ENCODE data around the gene DRGX. TPM values are rescaled to one million over a fixed set of nuclear protein-coding genes. Genes with fewer than 3 reads are reported as not detected.
A peak's percentile ranks its signal among the peaks of the same experiment; 100 is the strongest.

The DRGX gene
- total RNA-seq, 4 donors from 2014 or later: not detected

GRCh38 chr10:49435225-49435624 is 39.3 kb upstream of the DRGX start:
- WGBS, 2 donors: 77 to 81% methylated on average over 2 of the region's 2 CpGs
- Histone ChIP-seq H3K4me3 (replicated peaks in 1 of 3) (no peak overlapping the region), H3K36me3 (no peaks in the 10 kb centered on the region), H3K27ac (no peak overlapping the region), H3K27me3 (no peaks in the 10 kb centered on the region), H3K9me3 (no peaks in the 10 kb centered on the region), H3K4me1 (peaks cover 0 to 4% of the 10 kb centered on the region in 2 donors)
- TF ChIP-seq, protein P1, sequence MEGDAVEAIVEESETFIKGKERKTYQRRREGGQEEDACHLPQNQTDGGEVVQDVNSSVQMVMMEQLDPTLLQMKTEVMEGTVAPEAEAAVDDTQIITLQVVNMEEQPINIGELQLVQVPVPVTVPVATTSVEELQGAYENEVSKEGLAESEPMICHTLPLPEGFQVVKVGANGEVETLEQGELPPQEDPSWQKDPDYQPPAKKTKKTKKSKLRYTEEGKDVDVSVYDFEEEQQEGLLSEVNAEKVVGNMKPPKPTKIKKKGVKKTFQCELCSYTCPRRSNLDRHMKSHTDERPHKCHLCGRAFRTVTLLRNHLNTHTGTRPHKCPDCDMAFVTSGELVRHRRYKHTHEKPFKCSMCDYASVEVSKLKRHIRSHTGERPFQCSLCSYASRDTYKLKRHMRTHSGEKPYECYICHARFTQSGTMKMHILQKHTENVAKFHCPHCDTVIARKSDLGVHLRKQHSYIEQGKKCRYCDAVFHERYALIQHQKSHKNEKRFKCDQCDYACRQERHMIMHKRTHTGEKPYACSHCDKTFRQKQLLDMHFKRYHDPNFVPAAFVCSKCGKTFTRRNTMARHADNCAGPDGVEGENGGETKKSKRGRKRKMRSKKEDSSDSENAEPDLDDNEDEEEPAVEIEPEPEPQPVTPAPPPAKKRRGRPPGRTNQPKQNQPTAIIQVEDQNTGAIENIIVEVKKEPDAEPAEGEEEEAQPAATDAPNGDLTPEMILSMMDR (IDR thresholded peaks at IDR 0.05): no peak
- TF ChIP-seq POLR2A (IDR thresholded peaks at IDR 0.05): no peak
- DNase-seq: no peak
- intact Hi-C loops (cut with DNase I): no loop called here

DNA sequence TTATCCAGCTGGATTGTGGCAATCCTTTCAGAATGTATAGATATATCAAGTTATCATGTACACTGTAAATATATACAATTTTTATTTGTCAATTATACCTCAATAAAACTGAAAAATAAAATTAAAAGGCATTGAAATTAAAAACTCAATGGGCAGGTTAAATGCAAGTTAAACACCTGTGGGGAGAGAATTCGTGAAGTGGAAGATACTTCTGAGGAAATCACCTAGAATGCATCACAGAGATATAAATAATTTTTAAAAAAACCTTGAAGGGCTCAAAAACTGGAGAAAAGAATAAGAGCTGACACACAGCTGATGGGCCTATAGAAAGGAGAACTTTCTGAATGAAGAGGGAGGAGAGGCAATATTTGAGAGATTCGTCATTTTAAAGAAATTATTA is 37.2 kb upstream of the DRGX start:
- no peak for DNase-seq
- no peaks in the 10 kb centered on the region for H3K36me3 ChIP-seq
- no peak overlapping the region for H3K4me3 ChIP-seq (replicated peaks in 1 of 3)
- peaks cover 0 to 4% of the 10 kb centered on the region in 2 donors for H3K4me1 ChIP-seq
- no peak overlapping the region for H3K27ac ChIP-seq
- WGBS, 2 donors: 88 to 94% methylated on average over 2 of the region's 2 CpGs
- TF ChIP-seq, protein P1 (IDR thresholded peaks at IDR 0.05): no peak
- TF ChIP-seq POLR2A (IDR thresholded peaks at IDR 0.05): no peak
- intact Hi-C loops (cut with DNase I): no loop called here
- H3K9me3 ChIP-seq: no peaks in the 10 kb centered on the region
- H3K27me3 ChIP-seq: no peaks in the 10 kb centered on the region

DNA sequence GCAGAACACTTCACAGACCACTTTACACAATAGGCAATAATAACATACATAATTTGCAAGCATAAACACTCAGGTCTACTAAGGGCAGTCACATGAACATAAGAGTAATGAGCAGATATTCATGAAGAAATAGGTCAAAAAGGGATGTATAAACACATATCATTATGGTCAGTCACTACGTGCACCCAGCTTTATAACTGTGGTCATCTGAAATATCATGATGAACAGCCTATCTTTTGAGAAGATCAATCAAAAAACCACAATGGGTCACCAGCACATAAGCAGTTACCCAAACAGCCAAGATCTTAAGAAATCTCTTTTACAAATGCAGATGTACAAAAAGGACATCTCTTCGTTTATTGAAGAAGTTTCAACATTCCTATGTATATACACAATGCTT is 35.5 kb upstream of the DRGX start:
- Histone ChIP-seq H3K9me3 (no peaks in the 10 kb centered on the region), H3K4me1 (peaks cover 0 to 4% of the 10 kb centered on the region in 2 donors), H3K27ac (no peak overlapping the region), H3K4me3 (replicated peaks in 1 of 3) (no peak overlapping the region), H3K27me3 (no peaks in the 10 kb centered on the region), H3K36me3 (no peaks in the 10 kb centered on the region)
- TF ChIP-seq, protein P1 (IDR thresholded peaks at IDR 0.05): no peak
- no peak for TF ChIP-seq POLR2A (IDR thresholded peaks at IDR 0.05)
- no peak for DNase-seq
- intact Hi-C loops (cut with DNase I): no loop called here
- WGBS, 2 donors: 86 to 96% methylated on average over 2 of the region's 2 CpGs

DNA sequence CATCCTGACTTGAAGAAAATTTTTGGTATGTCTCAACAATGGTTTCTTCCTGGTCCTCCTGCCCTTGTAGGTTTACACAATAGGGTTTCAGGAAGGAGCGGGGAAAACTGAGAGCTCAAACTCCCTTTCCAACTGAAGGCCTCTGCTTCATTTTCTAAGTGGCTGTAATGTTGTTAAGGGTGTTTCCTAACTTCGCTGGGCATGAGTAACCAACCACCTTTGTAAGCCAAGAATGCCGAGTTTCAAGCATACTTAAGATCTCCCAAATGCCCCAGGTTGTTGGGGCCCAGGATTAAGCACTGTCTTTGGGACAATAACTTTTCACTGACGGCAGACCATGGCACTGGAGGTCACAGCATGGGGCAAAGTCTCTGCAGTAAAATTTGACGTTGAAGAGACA is 33.6 kb upstream of the DRGX start:
- no peaks in the 10 kb centered on the region for H3K36me3 ChIP-seq
- H3K9me3 ChIP-seq: no peaks in the 10 kb centered on the region
- H3K27ac ChIP-seq: no peak overlapping the region
- peak; percentile 10 to 19 for DNase-seq
- H3K4me3 ChIP-seq (replicated peaks in 1 of 3): no peak overlapping the region
- TF ChIP-seq, protein P1 (IDR thresholded peaks at IDR 0.05): no peak
- no peak for TF ChIP-seq POLR2A (IDR thresholded peaks at IDR 0.05)
- intact Hi-C loops (cut with DNase I): no loop called here
- 33 to 54% methylated on average over 5 of the region's 5 CpGs for WGBS, 2 donors
- no peaks in the 10 kb centered on the region for H3K4me1 ChIP-seq
- H3K27me3 ChIP-seq: no peaks in the 10 kb centered on the region

- Histone ChIP-seq H3K27ac (no peak overlapping the region), H3K36me3 (no peaks in the 10 kb centered on the region), H3K9me3 (no peaks in the 10 kb centered on the region), H3K27me3 (no peaks in the 10 kb centered on the region), H3K4me1 (no peaks in the 10 kb centered on the region), H3K4me3 (replicated peaks in 1 of 3) (no peak overlapping the region)
- no peak for TF ChIP-seq POLR2A (IDR thresholded peaks at IDR 0.05)
- TF ChIP-seq, protein P1 (IDR thresholded peaks at IDR 0.05): no peak
- no peak for DNase-seq
- intact Hi-C loops (cut with DNase I): no loop called here
- WGBS, 2 donors: 70 to 84% methylated on average over 9 of the region's 9 CpGs
These were observed 30.8 kb upstream of the DRGX start for GRCh38 chr10:49426490-49427360.
